Measurements from ENCODE around the gene PTPRK. TPM values are rescaled to one million over a fixed set of nuclear protein-coding genes. Genes with fewer than 3 reads are reported as not detected.

The PTPRK gene
- total RNA-seq, 1 donor from 2014 or later = 117 TPM

DNA sequence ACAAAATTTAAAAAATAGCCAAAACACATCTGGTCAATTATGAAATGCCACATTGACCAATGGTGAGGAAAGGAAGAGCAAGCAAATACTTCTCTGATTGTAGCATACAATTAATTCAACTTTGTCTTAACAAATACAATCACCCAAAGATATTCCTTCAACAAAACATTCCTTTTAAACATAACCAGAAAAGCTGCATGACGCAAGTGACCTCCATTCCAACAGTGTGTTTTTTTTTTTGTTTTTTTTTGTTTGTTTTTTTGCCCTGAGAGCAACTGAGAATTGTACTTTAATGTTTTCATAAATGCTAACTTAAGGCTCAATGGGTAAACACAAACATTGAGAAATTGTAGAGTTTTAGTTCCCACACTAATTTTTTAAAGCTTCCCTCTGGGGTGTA, 184.4 kb downstream of the PTPRK start:
- TF ChIP-seq, protein P1, sequence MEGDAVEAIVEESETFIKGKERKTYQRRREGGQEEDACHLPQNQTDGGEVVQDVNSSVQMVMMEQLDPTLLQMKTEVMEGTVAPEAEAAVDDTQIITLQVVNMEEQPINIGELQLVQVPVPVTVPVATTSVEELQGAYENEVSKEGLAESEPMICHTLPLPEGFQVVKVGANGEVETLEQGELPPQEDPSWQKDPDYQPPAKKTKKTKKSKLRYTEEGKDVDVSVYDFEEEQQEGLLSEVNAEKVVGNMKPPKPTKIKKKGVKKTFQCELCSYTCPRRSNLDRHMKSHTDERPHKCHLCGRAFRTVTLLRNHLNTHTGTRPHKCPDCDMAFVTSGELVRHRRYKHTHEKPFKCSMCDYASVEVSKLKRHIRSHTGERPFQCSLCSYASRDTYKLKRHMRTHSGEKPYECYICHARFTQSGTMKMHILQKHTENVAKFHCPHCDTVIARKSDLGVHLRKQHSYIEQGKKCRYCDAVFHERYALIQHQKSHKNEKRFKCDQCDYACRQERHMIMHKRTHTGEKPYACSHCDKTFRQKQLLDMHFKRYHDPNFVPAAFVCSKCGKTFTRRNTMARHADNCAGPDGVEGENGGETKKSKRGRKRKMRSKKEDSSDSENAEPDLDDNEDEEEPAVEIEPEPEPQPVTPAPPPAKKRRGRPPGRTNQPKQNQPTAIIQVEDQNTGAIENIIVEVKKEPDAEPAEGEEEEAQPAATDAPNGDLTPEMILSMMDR (IDR thresholded peaks at IDR 0.05; ENCODE audit: insufficient read depth, low read length, poor library complexity, severe bottlenecking) = no peak
- no peak for DNase-seq (ENCODE audit: low read depth)
- Histone ChIP-seq H3K36me3 (ENCODE audit: control insufficient read depth, insufficient read depth, low read length) (no peaks in the 10 kb centered on the region), H3K4me3 (ENCODE audit: low read depth, low read length) (no peak overlapping the region), H3K27me3 (ENCODE audit: control insufficient read depth, insufficient read depth, low read length) (no peaks in the 10 kb centered on the region)

DNA sequence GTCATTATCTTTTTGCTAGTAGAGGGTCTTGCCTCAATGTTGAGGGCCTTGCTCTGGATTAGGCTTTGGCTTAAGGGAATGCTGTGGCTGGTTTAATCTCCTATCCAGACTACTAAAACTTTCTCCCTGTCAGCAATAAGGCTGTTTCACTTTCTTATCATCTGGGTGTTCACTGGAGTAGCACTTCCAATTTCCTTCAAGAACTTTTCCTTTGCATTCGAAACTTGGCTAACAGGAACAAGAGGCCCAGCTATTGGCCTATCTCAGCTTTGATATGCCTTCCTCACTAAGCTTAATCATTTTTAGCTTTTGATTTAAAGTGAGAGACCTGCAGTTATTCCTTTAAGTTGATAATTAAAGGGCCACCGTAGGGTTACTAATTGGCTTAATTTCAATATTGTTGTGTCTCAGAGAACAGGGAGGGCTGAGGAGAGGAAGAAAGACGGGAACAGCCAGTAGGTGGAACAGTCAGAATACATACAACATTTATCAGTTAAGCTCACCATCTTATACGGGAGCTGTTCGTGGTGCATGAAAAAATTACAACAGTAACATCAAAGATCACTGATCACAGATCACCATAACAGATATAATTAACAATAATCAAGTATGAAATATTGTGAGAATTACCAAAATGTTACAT, 186.7 kb downstream of the PTPRK start:
- TF ChIP-seq, protein P1 (IDR thresholded peaks at IDR 0.05; ENCODE audit: insufficient read depth, low read length, poor library complexity, severe bottlenecking) = no peak
- no peak for DNase-seq (ENCODE audit: low read depth)
- Histone ChIP-seq H3K27me3 (ENCODE audit: control insufficient read depth, insufficient read depth, low read length) (no peaks in the 10 kb centered on the region), H3K4me3 (ENCODE audit: low read depth, low read length) (no peak overlapping the region), H3K36me3 (ENCODE audit: control insufficient read depth, insufficient read depth, low read length) (no peaks in the 10 kb centered on the region)

DNA sequence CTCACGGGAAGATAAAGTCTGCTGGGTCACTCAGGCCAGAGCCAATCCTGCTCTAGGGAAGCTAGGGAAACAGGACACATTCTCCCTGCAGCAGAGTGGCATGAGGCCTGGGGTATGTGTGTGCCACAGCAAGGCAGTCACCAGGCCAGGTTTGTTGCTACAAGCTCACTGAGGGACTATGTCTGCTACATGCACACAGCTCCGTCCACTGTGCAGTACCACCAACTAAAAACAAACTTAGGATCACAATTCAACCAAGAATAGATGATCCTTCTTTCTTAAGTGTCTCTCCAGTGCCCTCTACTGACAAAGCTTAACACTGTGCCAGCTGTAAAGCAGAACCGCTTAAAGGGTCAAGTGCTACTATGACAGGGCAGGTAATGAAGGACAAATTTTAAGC, 192.5 kb downstream of the PTPRK start:
- H3K36me3 ChIP-seq (ENCODE audit: control insufficient read depth, insufficient read depth, low read length) = no peaks in the 10 kb centered on the region
- H3K27me3 ChIP-seq (ENCODE audit: control insufficient read depth, insufficient read depth, low read length) = no peaks in the 10 kb centered on the region
- TF ChIP-seq, protein P1 (IDR thresholded peaks at IDR 0.05; ENCODE audit: insufficient read depth, low read length, poor library complexity, severe bottlenecking) = peak; percentile 17
- no peak overlapping the region for H3K4me3 ChIP-seq (ENCODE audit: low read depth, low read length)
- no peak for DNase-seq (ENCODE audit: low read depth)

DNA sequence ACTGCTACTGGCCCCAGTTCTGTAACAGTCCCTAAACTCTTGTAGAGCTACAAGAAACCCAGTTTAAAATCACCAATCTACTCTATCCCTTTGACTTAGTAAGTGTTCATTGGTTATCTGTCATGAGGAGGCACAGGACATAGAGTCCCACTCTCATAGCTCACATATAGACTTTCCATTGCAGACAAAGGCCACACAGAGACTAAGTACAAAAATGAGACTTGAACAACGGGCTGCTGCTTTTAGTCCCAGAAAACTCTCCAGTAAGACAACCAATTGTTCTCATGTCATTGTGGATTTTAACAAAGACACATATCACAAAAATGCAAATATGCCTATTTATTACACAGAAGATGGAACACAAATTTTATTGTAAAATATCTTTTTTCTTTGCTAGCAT, 197.4 kb downstream of the PTPRK start:
- H3K27me3 ChIP-seq (ENCODE audit: control insufficient read depth, insufficient read depth, low read length) = no peaks in the 10 kb centered on the region
- TF ChIP-seq, protein P1 (IDR thresholded peaks at IDR 0.05; ENCODE audit: insufficient read depth, low read length, poor library complexity, severe bottlenecking) = no peak
- no peak for DNase-seq (ENCODE audit: low read depth)
- no peak overlapping the region for H3K4me3 ChIP-seq (ENCODE audit: low read depth, low read length)
- H3K36me3 ChIP-seq (ENCODE audit: control insufficient read depth, insufficient read depth, low read length) = no peaks in the 10 kb centered on the region

DNA sequence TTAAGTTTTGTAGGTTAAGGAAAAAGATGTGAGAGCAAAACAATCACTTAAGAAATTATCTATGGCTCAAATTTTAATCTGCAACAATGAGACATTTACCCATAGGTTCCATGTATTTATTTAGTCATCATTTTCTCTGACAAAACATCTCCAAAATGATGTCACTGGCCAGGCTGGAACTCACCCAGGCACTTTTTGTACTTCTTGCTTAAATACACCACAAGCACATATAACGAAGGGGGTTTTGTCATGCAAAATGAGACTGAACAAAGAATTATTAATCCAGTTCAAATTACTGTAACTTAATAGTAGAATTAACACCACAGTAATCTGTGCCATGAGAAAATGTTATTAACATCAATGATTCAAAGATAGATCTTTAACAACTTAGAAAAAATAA, 200.5 kb downstream of the PTPRK start:
- Histone ChIP-seq H3K36me3 (ENCODE audit: control insufficient read depth, insufficient read depth, low read length) (no peaks in the 10 kb centered on the region), H3K4me3 (ENCODE audit: low read depth, low read length) (no peak overlapping the region), H3K27me3 (ENCODE audit: control insufficient read depth, insufficient read depth, low read length) (no peaks in the 10 kb centered on the region)
- no peak for DNase-seq (ENCODE audit: low read depth)
- TF ChIP-seq, protein P1 (IDR thresholded peaks at IDR 0.05; ENCODE audit: insufficient read depth, low read length, poor library complexity, severe bottlenecking) = no peak

DNA sequence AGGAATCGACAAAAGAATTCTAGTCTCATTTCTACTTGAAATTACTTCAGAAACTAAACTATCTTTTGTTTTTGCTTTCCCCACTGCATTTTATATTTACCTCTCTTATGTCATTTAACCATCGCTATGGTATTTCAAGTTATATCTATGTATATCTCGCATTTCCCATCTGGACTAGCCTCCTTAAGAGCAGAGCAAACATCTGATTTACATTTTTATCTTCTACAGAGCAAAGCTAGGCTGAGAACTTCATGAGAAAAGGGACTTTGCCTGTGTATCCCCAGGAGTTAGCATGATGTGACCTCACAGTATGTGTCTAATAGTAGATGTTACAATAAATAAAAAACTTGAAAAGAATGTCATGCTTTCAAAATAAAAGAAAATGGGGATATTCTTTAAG, 201.2 kb downstream of the PTPRK start:
- Histone ChIP-seq H3K4me3 (ENCODE audit: low read depth, low read length) (no peak overlapping the region), H3K36me3 (ENCODE audit: control insufficient read depth, insufficient read depth, low read length) (no peaks in the 10 kb centered on the region), H3K27me3 (ENCODE audit: control insufficient read depth, insufficient read depth, low read length) (no peaks in the 10 kb centered on the region)
- TF ChIP-seq, protein P1 (IDR thresholded peaks at IDR 0.05; ENCODE audit: insufficient read depth, low read length, poor library complexity, severe bottlenecking) = no peak
- DNase-seq (ENCODE audit: low read depth) = no peak
